Brain pericyte (primary cell): ENCODE results near the gene DUS4L.

Source experiments
- DNase-seq: peaks from one replicate; pipeline ENCODE4 v3.0.0-alpha.2; 2012; ENCODE audit warnings: low read depth, low spot score

The DUS4L gene

DNA sequence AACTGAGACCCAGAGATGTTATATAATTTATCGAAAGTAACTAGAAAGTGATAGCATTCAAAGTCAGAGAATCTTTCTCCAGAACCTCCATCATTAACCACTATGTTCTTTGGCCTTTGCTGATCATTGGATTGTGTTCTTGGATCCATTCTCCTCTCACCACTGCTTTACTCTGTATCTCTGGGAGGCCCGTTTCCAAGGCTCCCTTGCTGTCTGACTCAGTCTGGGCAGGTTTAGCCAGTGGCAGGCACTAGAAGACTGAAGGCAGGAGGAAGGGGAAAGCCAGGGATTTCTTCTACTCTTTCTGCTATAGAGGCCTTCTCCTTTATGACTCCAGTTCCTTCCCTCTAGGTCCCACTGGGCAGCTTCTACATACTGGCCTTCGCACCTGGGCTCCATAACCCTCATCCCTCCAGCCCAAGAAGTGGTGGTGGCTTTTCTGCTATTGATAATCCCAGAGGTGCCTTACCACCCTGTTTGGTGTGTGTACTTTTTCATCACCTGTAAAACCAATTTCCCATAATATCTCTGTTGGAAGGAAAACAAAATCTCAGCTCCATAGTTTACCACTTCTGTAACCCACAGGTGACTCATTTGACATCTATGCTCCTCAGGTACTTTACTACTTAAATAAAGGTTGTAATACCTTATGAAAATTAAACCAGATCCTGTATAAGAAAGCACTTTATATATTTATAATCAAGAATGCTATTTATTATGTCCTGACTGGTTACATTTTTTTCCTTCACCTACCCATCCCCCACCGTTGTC, 52.3 kb downstream of the DUS4L start:
- no peak for DNase-seq

GRCh38 chr7:107622429-107622828, 58.7 kb downstream of the DUS4L start:
- no peak for DNase-seq

GRCh38 chr7:107622894-107623293, 59.1 kb downstream of the DUS4L start:
- no peak for DNase-seq

GRCh38 chr7:107627002-107627401, 63.2 kb downstream of the DUS4L start:
- no peak for DNase-seq
